HG02870 (cell line): ENCODE results near the gene CAV2.

Experiments
- ATAC-seq: cut with Tn5 transposase; IDR thresholded peaks from one replicate; pipeline ENCODE4 v1.9.1; 2021; ENCODE audit warnings: mild to moderate bottlenecking, moderate library complexity; ENCODE audit not compliant: unreplicated experiment

Gene CAV2

GRCh38 chr7:116522247-116522646 is 22.7 kb downstream of the CAV2 start:
- no peak for ATAC-seq

- no peak for ATAC-seq
Measured at GRCh38 chr7:116524221-116524608, 24.7 kb downstream of the CAV2 start.

- no peak for ATAC-seq
Measured at GRCh38 chr7:116524609-116525297, 25.2 kb downstream of the CAV2 start, which contains the start of gene CAV1. Gene CAV1, plus strand, starts transcription at chr7:116525036. Its CDS starts 27 bp downstream, at chr7:116525063.

DNA sequence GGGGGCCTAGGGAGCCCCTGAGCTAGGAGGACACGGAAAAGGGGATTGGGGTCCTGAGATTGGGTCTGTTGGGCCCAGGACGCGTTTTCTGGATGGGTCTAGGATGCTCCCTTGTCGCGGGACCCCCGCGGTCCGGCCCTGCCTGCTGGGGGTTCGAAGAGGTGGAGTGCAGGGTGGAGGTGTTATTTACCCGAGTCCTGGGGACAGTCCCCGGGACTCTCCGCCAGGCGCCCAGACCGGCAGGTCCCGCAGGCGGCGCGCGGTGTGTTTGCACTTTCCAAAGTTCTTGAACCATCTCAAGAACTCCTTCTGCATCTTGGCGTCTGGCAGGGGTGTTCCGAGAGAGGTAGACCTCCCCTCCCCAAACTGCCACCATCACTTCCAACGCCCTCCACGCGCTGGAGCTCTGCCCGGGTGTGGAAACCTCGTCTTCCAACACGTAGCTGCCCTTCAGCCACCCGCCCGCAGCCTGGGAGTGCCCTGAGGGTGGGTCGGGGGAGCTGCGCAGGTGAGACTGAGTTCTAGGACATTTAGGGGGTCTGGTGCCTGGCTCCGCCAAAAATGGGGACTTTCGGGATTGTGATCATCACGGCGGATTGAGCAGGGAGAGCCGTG is 25.9 kb downstream of the CAV2 start:
- peak; percentile 36 for ATAC-seq

- ATAC-seq, result peak; percentile 89
Measured at GRCh38 chr7:116525913-116526861, 26.6 kb downstream of the CAV2 start.

GRCh38 chr7:116526897-116527296 is 27.4 kb downstream of the CAV2 start:
- ATAC-seq, result no peak

DNA sequence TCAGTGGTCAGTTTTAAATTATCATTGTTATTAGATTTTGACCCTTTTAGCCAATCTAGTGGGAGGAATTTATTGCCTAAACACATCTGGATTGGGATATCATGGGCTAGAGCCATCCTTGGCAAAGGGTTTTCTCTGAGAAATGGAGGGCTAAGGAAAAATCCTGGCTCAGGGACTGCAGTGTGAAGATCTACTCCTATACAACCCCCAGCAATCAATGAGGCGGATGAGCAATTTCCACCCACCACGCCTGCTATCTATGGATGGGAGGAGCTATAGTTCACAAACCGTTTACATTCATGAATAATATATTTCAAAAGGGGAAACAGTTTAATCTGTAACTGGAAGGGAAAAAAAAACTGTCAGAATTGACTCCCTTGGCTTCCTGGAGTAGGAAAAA is 28.0 kb downstream of the CAV2 start:
- no peak for ATAC-seq

- no peak for ATAC-seq
Measured at GRCh38 chr7:116528008-116528789, 28.7 kb downstream of the CAV2 start.

DNA sequence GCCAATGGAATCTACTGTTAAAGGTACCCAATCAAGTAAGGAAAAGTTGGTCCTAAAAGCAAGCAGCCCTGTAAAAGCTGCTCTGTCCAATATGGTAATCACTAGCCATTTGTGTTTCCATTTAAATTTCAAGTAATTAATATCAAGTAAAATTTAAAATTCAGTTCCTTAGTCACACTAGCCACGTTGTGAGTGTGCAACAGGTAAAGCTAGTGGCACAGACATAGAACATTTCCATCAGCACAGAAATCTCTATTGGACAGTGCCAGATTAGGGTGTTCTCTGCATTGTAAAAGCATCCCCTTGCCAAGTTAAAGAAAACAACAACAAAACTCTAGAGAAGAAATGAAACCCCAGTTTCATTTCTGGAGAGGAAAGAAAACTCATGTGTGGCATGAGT is 29.7 kb downstream of the CAV2 start:
- no peak for ATAC-seq

DNA sequence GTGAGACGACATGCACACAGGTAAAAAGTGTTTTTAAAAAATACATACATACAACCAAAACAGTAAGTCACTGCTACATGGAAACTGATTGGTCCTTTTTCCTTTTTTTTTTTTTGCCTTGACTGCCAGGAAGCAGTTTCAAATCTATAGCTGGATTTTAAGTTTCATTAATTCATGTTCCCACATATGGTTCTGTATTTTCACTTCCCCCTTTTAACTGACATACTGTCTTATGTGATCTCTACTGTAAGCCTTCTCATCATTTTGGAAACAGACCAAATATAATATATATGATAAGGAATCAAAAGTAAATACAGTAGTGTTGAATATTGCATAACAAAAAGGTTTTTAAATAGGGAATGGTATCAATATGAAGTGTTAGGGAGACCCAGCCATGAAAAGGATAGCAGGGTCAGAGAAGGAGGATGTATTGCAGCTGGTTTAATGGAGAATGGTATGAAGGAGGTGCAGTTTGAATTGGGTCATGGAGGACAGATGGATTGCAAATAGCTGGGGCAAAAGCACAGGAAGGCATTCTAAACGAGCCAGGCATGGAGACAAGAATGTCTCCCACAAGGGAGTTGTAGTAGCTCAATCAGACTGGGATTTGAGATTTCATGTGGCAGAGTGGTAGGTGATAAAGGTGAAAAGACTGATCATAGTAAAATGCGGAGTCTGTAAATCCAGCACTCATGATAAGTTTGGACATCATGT is 30.7 kb downstream of the CAV2 start:
- no peak for ATAC-seq

DNA sequence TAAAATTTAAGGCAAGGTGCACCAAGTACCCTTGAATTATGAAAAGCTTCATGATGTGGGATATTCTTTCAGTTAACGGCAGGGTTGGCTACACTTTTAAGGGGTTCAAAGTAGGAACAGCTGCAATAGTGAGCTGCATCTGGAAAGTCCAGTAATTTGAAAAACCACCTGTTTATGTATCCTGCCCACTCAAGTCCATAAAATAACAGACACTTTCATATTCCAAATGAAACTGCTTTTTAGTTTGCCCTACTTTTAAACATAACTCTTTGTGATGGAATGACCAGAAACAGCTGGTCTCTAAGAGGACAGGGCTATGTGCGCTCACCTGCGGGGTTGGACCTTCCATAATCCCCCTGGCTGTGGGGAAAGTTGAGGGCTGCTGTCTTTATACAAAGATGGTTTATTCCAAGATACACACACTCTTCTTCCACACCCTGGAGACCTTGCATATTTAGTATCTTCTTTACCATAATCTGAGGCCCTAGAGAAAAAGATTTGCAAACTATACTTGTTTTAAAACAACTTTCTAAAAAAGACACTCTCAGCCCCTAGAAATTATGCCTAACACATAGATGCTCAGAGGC is 32.7 kb downstream of the CAV2 start:
- no peak for ATAC-seq

- ATAC-seq, result no peak
Measured at GRCh38 chr7:116534790-116535189, 35.3 kb downstream of the CAV2 start.

DNA sequence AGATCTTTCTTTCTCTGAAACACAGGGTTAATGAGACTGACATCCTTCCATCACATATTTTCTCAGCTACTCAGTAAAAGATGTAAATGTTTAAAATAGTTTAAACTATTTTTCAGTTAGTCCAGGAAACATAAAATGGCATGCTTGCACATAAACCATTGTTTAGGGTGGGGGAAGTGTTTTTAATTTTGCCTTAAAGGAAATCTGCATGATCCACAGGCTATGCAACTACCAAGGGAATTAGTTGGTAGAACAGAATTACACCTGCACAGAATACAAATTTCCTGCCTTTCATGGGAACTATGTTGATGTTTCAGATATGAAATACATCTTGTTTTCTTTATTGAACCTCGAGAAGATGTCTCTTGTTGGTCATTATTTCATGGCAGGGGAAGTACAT is 35.9 kb downstream of the CAV2 start:
- no peak for ATAC-seq

GRCh38 chr7:116538138-116538537 is 38.6 kb downstream of the CAV2 start:
- ATAC-seq, result no peak

DNA sequence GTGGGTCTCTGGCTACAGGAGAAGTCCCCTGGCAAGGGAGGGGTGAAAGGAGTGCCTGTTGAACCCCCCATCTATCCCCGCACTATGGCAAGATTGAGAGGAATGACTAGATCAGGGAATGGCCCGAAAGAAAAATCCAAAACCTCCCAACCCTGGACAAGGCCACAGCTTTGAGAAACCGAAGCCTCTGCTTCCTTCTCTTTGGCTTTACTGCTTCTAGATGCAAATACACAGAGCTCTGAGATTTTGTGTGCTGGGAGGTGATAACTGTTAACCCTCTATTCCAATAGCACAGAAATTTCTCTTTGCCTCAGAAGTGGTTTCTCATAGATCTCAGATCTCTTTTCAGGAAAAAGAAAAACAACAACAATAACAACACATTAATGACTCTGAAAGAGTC is 40.3 kb downstream of the CAV2 start:
- no peak for ATAC-seq

DNA sequence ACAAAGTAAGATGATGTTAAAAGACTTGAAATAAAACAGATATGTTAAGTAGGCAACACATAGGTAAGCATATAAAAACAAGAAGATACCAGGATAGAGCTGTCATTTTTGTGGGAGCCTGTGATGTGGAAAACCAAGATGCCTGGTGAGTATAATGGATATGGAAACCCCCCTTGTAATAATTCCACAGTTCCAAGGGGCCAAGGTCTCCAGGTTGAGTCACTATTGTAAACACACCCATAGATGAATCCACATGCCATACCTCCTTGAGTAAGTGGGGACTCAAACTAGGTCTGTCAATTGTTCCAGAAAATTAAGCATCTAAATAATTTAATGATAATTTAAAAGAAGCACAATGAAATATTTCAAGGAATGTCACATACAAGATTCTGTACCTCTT is 41.2 kb downstream of the CAV2 start:
- ATAC-seq, result no peak

- no peak for ATAC-seq
Measured at GRCh38 chr7:116541951-116542350, 42.4 kb downstream of the CAV2 start.

- ATAC-seq, result no peak
Measured at GRCh38 chr7:116542618-116543017, 43.1 kb downstream of the CAV2 start.

DNA sequence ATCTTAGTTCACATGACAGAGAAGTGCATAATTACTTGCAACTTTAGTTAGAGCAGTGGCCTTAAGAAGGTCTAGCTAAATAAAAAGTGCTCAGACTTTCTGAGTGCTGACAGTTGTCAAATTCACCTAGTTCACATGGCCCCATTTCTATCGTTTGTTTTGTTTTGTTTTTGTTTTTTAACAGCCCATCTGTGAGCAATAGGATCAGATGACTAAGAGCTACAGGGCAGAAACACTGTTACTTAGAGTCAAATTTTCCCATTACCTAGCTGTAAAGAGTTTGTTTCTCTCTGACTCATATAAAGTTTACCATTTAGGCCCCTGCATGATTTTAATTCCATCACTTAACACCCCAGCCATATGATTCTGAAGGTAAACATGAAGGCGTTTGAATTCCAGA is 44.1 kb downstream of the CAV2 start:
- ATAC-seq, result no peak

DNA sequence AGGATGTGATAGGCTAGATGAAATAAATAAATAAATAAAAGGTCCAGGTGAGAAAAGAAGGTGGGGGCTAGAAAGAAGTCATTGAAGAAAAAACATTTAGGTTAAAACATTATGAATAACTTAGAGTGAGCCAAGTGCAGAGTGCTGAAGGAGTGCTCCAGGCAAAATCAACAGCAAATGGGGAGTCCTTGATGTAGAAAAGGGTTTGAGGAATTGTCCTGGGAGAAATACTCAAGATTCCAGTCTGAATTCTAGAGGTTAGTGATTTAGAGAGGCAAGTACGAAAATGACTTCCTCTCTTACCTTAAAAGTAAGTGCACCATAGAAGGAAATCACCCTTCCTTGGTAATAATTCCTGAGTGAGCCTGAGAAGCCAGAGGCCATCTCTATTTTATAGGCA is 44.9 kb downstream of the CAV2 start:
- ATAC-seq, result no peak
